HepG2 (cell line): ENCODE measurements around the gene AATF. TPM values are rescaled to one million over a fixed set of nuclear protein-coding genes. Genes with fewer than 3 reads are reported as not detected.

Source experiments
- ARNT2 ChIP-seq: sonication (generic); formaldehyde crosslinking; IDR thresholded peaks from 2 replicates; pipeline ENCODE4 v1.8.0; 2022; ENCODE audit warnings: mild to moderate bottlenecking, low read depth, missing genetic modification reagents, moderate library complexity
- FLYWCH1 ChIP-seq: sonication (generic); formaldehyde crosslinking; IDR thresholded peaks from 2 replicates; pipeline ENCODE4 v1.8.1; 2023; ENCODE audit warnings: mild to moderate bottlenecking, missing genetic modification reagents
- FOXK1 ChIP-seq: sonication (generic); formaldehyde crosslinking; IDR thresholded peaks from 2 replicates; pipeline ENCODE4 v1.4.0; 2020; ENCODE audit warnings: low read depth, missing genetic modification reagents, borderline replicate concordance
- FOXP1 ChIP-seq, 2 experiments: fragments of 450-650 bp in 1 of 2; IDR thresholded peaks; 2 replicates each; pipeline ENCODE4 v1.6.1; 2017 to 2018; ENCODE audit warnings: antibody characterized with exemption in 1 of 2
- HMG20B ChIP-seq: conservative IDR thresholded peaks from 2 replicates; pipeline ENCODE4 v1.6.1; 2016; ENCODE audit warnings: missing genetic modification reagents, missing compliant biosample characterization
- ISX ChIP-seq: sonication (generic); formaldehyde crosslinking; conservative IDR thresholded peaks from 2 replicates; pipeline ENCODE4 v1.5.0; 2020; ENCODE audit warnings: missing genetic modification reagents
- NR0B2 ChIP-seq: sonication (generic); formaldehyde crosslinking; IDR thresholded peaks from 2 replicates; pipeline ENCODE4 v1.4.0; 2020; ENCODE audit warnings: mild to moderate bottlenecking, missing genetic modification reagents
- NR1H2 ChIP-seq: sonication (generic); formaldehyde crosslinking; IDR thresholded peaks from 2 replicates; pipeline ENCODE4 v1.8.1; 2022; ENCODE audit warnings: low read depth, missing genetic modification reagents, borderline replicate concordance
- PAXIP1 ChIP-seq: sonication (generic); formaldehyde crosslinking; conservative IDR thresholded peaks from 2 replicates; pipeline ENCODE4 v1.4.0; 2020; ENCODE audit warnings: mild to moderate bottlenecking, missing genetic modification reagents, moderate library complexity
- TCF7L2 ChIP-seq: IDR thresholded peaks from 2 replicates; pipeline ENCODE4 v1.6.1; 2011; ENCODE audit warnings: mild to moderate bottlenecking, low read depth, low read length, moderate library complexity
- TFDP2 ChIP-seq: sonication (generic); formaldehyde crosslinking; IDR thresholded peaks from 2 replicates; pipeline ENCODE4 v1.4.0; 2020; ENCODE audit warnings: missing genetic modification reagents
- TOE1 ChIP-seq: sonication (generic); formaldehyde crosslinking; IDR thresholded peaks from 2 replicates; pipeline ENCODE4 v1.4.0; 2020; ENCODE audit warnings: mild to moderate bottlenecking, missing genetic modification reagents
- TOPORS ChIP-seq: sonication (generic); formaldehyde crosslinking; IDR thresholded peaks from 2 replicates; pipeline ENCODE4 v1.8.0; 2023; ENCODE audit warnings: mild to moderate bottlenecking, missing genetic modification reagents
- ZBTB25 ChIP-seq: IDR thresholded peaks from 2 replicates; pipeline ENCODE4 v1.6.1; 2018; ENCODE audit warnings: missing genetic modification reagents
- ZNF275 ChIP-seq: sonication (generic); formaldehyde crosslinking; IDR thresholded peaks from 2 replicates; pipeline ENCODE4 v1.8.0; 2022; ENCODE audit warnings: missing genetic modification reagents, mild to moderate bottlenecking, inconsistent platforms, borderline replicate concordance
- ZNF367 ChIP-seq: sonication (generic); formaldehyde crosslinking; IDR thresholded peaks from 2 replicates; pipeline ENCODE4 v1.4.0; 2020; ENCODE audit warnings: missing genetic modification reagents, borderline replicate concordance
- ZUFSP ChIP-seq: sonication (generic); formaldehyde crosslinking; IDR thresholded peaks from 2 replicates; pipeline ENCODE4 v1.9.0; 2021; ENCODE audit warnings: missing genetic modification reagents, mild to moderate bottlenecking, borderline replicate concordance
- polyA plus RNA-seq, 8 experiments: library from polyadenylated mRNA; depleted of rRNA in 3 of 8; stranded (reverse) in 7 of 8; unstranded in 1 of 8; fragments of >200 nt; fragmentation: Illumina TruSeq in 4 of 8; extraction: Trizol in 4 of 8; gene quantifications; 2 replicates each; pipeline versions ENCODE4 v1.2.1 to v1.2.3, GENCODE V29; 2011 to 2016; ENCODE audit warnings: low read depth in 4 of 8, missing spikeins in 1 of 8, mixed read lengths in 1 of 8; ENCODE audit not compliant: insufficient read depth in 1 of 8
- total RNA-seq, 5 experiments: library from RNA; depleted of rRNA; stranded (reverse); fragments of >200 nt; fragmentation: Illumina TruSeq; extraction: Trizol; gene quantifications; 2 replicates each; pipeline ENCODE4 v1.2.3, GENCODE V29; 2016; ENCODE audit warnings: low read depth in 1 of 5

The AATF gene
- total and polyA plus RNA-seq, 2 of the 13 experiments (the other 11 are each of a cell fraction or from before 2014, with no cell fraction given), result 9.1 to 53.3 TPM

GRCh38 chr17:36948717-36949460 is at the start of gene AATF (continued):
- peak; percentile 57 for TF ChIP-seq PAXIP1 (CRISPR knock-in tag)
- TF ChIP-seq TCF7L2, result no peak
- TF ChIP-seq TOE1 (CRISPR knock-in tag), result no peak; the same call in 1 of the 2 replicates
- TF ChIP-seq NR1H2 (CRISPR knock-in tag), result peak; percentile 84
- no peak for TF ChIP-seq FOXP1 (IDR thresholded peaks at IDR 0.05)
- no peak; the same call in 1 of the 2 replicates for TF ChIP-seq FOXP1 (CRISPR knock-in tag; IDR thresholded peaks at IDR 0.05)
- peak; percentile 82; the same call in 1 of the 2 replicates for TF ChIP-seq ISX (CRISPR knock-in tag)
- peak; percentile 100 for TF ChIP-seq ARNT2
- TF ChIP-seq ZUFSP, result no peak
- peak; percentile 95 for TF ChIP-seq NR0B2 (CRISPR knock-in tag)
- peak; percentile 88 for TF ChIP-seq ZBTB25
- peak; percentile 95; the same call in 1 of the 2 replicates for TF ChIP-seq FLYWCH1 (CRISPR knock-in tag)
- peak; percentile 87; the same call in 1 of the 2 replicates for TF ChIP-seq ZNF367 (CRISPR knock-in tag)
- peak; percentile 97 for TF ChIP-seq ZNF275 (CRISPR knock-in tag)
- TF ChIP-seq TOPORS (CRISPR knock-in tag), result peak; percentile 99
- TF ChIP-seq HMG20B, result peak; percentile 41; the same call in 1 of the 2 replicates
- TF ChIP-seq TFDP2, result peak; percentile 99
- TF ChIP-seq FOXK1 (CRISPR knock-in tag), result peak; percentile 46
